HG02852 (cell line): ENCODE results near the gene NIM1K.
"Not testable (repeated sequence)": the region's sequence is repeated elsewhere in the genome, so short reads cannot be mapped to it uniquely, and the experiment has no call there.

Experiments used
- ATAC-seq: cut with Tn5 transposase; IDR thresholded peaks from one replicate; pipeline ENCODE4 v1.9.1; 2021; ENCODE audit warnings: mild to moderate bottlenecking, moderate library complexity; ENCODE audit not compliant: unreplicated experiment

Gene NIM1K

GRCh38 chr5:43274435-43275114 is 82.5 kb downstream of the NIM1K start:
- ATAC-seq: no peak

- no peak for ATAC-seq
These were observed 83.4 kb downstream of the NIM1K start for GRCh38 chr5:43275391-43275790.

DNA sequence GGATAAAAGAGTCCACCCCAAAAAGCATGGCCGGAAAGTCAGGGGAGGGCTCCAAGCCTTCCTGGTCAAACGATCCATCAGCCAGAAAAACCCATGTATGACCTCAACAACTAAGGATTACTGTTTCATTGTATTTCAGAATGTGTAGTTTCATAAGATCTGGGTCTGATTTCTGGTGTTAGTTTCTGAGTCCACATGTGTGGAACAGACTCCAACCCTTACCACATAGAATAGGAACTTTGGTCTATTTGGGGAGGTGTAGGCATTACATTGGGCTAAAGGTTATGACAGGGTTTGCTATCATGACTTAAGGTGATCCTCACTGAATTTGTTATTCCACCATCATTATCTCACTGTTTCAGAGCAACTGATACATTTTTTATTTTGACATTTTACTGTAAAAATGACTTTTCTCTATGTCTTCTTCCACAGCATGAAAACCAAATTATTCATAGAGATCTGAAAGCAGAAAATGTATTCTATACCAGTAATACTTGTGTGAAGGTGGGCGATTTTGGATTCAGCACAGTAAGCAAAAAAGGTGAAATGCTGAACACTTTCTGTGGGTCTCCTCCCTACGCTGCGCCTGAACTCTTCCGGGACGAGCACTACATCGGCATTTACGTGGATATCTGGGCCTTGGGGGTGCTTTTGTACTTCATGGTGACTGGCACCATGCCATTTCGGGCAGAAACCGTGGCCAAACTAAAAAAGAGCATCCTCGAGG is 87.7 kb downstream of the NIM1K start:
- no peak for ATAC-seq

DNA sequence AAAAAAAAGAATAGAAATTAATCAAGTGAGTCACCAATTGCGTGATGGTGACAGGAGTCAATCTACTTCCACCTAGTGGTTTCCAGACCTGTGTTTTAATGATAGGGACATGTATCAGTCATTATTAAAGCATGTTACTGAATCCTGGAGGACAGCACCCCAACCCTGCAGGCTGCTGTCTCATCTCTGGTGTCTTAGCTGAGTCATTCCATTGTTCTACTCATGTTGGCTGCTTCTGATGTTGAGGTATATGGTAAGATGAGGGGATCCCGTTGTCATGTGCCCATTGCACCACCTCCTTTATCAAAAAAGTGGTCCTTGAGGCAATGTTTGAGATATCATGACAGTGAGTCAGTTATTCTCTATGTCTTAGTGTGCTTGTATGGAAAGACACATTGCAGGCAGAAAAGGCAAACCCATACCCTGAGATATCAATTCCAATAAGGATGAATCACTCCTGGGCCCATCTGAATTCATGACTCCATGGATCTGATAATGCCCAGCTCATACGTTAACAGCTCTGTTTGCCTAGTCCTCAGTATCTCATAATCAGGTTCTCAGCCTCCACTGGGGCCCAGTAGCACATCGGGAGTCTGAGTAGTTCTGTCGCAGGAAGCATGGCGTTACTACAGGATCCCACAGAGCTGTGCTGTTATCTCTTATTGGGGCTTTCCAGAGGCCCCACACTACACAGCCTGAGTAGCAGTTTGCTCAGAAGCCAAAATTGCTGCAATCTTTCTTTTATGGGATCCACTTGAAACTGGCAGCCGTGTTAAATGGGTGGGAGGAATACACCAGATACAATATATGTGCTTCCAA is 90.0 kb downstream of the NIM1K start:
- no peak for ATAC-seq

DNA sequence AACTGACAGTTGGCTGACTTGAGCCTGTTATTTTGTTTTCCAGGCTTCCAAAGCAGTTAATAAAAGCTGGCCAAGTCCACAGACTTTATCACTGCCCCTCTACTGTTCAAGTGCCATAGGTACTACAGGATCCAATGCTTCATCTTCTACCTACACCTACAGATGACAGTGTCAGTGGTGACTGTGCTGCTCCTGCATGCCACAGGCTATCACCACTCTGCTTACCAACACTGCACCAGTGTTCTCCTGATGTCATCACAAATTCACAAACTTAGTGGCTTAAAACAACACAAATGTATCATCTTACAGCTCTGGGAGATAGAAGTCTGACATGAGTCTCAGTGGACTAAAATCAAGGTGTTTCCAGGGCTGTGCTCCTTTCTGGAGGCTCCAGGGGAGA is 94.6 kb downstream of the NIM1K start:
- ATAC-seq: no peak

DNA sequence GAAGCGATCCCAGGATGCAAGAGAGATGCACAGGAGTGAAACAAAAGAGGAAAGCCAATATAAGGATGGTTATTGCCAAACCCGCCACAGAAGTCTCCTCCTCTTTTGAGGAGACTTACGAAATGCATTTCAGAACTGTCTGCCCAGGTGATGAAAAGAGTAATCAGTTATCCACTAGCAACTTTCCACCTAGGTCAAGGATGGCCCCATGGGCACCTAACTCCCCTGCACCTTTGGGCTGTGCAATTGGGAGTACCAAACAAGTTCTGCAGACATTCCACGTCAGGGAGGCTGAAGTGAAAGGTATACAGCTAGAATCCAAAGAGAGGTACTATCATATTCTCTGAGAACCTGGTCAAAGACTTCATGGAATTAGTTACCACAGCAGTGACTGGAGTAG is 95.5 kb downstream of the NIM1K start:
- ATAC-seq: no peak

DNA sequence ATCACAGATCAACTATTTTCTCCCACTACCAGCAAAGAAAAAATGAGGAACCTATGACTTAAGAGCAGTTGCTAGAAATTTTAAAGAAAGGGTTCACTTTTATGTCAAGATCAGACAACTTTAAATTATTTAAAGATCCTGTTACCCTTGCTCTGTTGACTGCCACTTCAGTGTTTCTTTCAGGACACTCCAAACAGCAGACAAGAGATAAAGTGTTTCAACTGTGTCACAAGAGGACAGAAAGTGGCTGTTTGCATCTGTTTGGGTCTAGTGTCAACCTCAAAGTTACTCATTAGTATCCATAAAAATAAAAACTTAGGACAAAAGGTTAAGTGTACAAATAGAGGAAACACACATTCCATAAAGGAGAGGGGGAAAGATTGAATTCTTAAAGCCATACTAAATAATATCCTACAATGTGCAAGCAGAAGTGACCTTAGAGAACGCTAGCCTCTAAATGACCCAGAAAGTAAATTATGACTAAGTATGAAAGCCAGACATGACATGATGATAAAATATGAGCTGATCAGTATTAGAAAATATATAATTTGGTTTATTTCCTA is 96.3 kb downstream of the NIM1K start:
- no peak for ATAC-seq

GRCh38 chr5:43290726-43291125 is 98.7 kb downstream of the NIM1K start:
- ATAC-seq: no peak

DNA sequence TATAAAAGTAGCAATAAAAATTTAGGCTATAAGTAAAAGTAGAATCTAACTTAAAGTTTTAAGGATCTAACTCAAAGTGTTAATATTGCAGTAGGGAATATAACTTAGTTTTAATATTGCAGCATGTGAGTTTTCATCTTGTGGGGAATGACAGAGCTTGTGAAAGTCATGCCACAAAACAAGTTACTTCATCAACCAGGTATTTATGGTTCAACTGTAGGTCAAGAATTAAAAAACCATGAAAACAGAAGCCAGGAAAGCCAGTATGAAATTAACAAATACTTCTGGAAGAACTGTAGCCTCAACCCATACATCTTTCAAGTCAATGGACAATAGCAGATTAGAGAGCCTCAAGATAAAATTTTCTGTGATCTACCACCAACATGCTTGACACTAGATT is 102.2 kb downstream of the NIM1K start:
- no peak for ATAC-seq

GRCh38 chr5:43295202-43295601 is 103.2 kb downstream of the NIM1K start:
- no peak for ATAC-seq

- ATAC-seq: no peak
These were observed 104.8 kb downstream of the NIM1K start for GRCh38 chr5:43296835-43297234.

DNA sequence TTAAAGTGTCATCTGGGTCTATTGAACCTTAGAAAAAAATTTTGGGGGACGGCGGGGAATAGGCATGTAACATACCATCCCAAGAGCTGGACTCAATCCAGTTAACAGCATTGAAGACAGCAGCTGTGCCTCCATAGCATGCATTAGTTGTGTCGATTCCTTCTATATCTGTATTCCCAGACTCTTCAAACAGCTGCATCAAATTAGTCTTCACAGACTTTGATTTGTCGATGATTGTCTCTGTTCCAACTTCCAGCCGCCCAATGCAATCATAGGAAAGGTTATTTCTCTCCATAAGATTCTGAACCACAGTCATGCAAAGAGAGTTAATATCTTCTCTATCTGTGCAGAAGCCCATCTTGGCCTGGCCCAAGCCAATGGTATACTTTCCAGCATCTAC is 106.4 kb downstream of the NIM1K start:
- no peak for ATAC-seq

DNA sequence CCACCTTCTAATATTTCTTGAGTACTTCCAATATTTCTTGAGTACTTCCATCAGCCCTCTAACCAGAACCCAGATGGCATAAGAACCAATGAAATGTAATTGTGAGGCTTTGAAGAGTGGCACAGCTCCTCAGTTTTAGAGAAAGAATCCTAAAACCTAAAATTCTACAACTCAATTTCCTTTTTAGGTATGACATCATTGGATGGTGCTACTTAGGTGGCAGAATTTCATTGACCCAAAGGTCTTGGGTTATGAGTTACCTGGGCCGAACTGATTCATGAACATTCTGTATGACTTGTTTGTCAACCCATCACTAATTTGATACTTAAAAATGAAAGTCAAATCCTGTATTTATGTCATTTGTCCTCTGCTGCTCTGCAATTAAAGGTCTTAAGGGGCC is 108.1 kb downstream of the NIM1K start:
- ATAC-seq: no peak

DNA sequence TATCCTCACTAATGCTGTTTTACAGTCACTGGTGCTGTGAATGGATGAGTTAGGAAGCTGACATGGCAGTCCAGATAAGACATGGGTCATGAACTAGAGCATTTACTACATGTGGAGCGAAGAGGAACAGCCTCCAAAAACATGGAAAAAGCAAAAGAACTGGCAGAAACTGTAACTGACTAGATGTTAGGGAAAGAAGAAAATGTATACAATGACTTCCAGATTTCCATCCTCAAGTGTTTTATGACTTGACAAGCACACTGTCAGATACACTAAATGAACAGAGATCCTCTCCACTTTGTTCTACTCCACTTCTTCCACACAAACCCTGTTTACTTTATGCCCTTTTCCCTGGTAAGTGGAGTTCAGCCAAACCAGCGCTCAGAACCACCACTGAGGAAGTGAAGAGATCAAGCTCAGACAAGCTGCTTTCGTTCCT is 109.6 kb downstream of the NIM1K start:
- ATAC-seq: no peak

GRCh38 chr5:43302481-43302880 is 110.5 kb downstream of the NIM1K start:
- ATAC-seq: no peak

GRCh38 chr5:43303242-43303641 is 111.2 kb downstream of the NIM1K start:
- no peak for ATAC-seq

DNA sequence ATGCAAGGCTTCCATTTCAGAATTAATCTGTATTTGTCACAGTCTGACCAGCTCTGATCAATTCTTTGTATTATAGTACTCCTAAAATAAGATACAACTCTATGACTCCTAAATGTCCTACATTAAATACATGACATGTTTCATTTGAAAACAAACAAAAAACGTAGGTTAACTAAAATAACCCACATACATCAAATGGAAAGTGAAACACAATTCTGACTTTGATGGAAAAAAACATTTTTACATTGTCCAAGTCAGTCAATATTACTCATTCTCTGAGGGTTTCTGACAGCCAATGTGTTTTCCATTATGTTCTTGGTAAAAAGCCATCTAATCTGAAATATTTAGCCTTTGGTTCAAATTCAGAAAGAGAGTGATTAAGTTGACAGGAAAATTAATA is 112.5 kb downstream of the NIM1K start:
- ATAC-seq: peak; percentile 57

- ATAC-seq: peak; percentile 48
These were observed 114.0 kb downstream of the NIM1K start for GRCh38 chr5:43305948-43306565.

- not testable (repeated sequence) for ATAC-seq
These were observed 114.9 kb downstream of the NIM1K start for GRCh38 chr5:43306954-43307353.

GRCh38 chr5:43309122-43309521 is 117.1 kb downstream of the NIM1K start:
- ATAC-seq: no peak

DNA sequence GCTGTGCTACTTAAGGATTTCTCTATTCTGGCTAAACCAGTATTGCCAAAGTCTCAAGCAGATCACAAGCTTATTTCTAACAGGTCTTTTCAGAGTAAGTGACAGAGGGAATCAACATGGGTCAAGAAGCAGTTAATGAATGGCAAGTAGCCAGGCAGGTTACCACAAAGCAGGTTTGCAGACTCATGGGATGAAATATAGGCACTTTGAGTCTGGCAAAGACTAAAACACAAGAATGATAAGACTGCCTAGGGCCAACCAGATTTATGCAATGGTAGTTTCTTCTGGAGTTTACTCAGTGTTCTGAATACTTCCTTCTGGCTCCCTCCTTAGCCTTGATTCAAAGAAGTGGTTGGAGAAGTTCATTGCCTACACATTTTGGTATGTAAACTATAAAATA is 117.6 kb downstream of the NIM1K start:
- ATAC-seq: no peak
